ENCODE results near the gene NLRP13.

Gene NLRP13

DNA sequence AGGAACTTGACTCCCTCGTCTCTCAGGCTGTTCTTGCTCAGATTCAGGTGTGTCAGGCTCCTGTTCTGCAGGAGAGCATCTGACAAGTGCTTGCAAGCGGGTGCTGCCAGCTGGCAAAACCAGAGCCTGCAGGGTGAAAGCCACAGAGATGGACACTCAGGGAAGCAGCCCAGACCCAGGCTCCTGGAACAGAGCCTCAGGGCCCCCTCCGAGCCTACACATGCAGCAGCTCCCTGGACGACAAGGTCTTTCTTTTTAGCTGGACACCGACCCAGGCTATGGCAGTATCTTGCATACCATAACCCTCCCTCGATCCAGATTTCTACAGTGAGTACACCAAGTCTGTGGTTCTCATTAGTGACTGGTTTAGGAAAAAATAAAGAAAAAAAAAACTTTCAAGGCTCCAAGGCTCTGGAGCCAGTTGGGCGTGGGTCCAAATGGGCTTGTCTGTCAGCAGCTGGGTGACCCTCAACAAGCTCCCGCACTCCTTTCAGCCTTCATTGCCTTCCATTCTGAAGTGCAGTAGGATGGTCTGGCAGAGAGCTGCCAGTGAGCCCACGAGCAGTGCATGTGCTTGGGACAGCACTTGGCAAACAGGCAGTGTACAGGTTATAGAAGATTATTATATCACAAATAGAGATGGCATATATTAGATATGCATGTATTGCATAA is 29.9 kb downstream of the NLRP13 start:
- TF ChIP-seq CEBPB (IDR thresholded peaks at IDR 0.05): no peak
- TF ChIP-seq RAD21 (IDR thresholded peaks at IDR 0.05; ENCODE audit: low read depth): no peak
- TF ChIP-seq TCF12 (IDR thresholded peaks at IDR 0.05; ENCODE audit: low read depth): no peak
- no peak for TF ChIP-seq TAF1 (IDR thresholded peaks at IDR 0.05; ENCODE audit: low read depth)
- TF ChIP-seq, protein P1, sequence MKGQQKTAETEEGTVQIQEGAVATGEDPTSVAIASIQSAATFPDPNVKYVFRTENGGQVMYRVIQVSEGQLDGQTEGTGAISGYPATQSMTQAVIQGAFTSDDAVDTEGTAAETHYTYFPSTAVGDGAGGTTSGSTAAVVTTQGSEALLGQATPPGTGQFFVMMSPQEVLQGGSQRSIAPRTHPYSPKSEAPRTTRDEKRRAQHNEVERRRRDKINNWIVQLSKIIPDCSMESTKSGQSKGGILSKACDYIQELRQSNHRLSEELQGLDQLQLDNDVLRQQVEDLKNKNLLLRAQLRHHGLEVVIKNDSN (IDR thresholded peaks at IDR 0.05): no peak

DNA sequence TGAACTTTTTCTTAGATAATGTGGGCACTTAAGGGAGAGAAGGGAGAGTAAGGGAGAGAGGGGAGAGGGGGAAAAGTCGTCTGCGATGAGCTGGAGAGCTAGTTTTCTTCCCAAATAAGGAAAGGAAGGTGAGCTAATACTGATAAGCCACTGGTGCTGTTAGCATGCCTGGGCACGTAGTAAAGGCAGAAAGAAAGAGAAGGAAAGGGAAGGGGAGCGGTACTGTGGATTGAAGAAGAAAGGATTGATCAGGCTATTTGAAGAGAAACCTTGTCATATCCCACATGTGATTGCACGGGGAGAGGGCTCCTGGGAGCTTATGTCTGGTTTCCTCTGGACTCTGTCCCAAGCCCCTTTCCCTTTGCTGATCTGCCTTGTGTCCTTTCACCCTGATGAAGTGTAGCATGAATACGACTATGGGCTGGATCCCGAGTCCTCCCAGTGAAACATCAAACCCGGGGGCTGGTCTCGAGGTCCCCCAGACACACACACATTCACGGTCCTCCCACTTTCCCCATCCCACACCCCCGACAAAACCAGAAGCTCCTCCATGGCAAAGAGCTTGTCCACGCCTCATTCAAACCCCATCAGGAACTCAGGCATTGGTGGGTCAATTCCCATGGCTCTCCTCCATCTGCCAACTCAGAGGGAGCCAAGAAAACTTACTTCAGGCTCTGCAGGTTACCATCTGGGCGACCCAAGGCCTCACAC is 30.6 kb downstream of the NLRP13 start:
- no peak for TF ChIP-seq EP300 (IDR thresholded peaks at IDR 0.05; ENCODE audit: borderline replicate concordance)
- TF ChIP-seq, protein P1 (IDR thresholded peaks at IDR 0.05): no peak
- no peak for TF ChIP-seq TAF1 (IDR thresholded peaks at IDR 0.05; ENCODE audit: low read depth)
- no peak for TF ChIP-seq EGR1 (IDR thresholded peaks at IDR 0.05)
- TF ChIP-seq TEAD4 (IDR thresholded peaks at IDR 0.05): no peak
- TF ChIP-seq NFIC (IDR thresholded peaks at IDR 0.05): no peak
- TF ChIP-seq, protein P2, sequence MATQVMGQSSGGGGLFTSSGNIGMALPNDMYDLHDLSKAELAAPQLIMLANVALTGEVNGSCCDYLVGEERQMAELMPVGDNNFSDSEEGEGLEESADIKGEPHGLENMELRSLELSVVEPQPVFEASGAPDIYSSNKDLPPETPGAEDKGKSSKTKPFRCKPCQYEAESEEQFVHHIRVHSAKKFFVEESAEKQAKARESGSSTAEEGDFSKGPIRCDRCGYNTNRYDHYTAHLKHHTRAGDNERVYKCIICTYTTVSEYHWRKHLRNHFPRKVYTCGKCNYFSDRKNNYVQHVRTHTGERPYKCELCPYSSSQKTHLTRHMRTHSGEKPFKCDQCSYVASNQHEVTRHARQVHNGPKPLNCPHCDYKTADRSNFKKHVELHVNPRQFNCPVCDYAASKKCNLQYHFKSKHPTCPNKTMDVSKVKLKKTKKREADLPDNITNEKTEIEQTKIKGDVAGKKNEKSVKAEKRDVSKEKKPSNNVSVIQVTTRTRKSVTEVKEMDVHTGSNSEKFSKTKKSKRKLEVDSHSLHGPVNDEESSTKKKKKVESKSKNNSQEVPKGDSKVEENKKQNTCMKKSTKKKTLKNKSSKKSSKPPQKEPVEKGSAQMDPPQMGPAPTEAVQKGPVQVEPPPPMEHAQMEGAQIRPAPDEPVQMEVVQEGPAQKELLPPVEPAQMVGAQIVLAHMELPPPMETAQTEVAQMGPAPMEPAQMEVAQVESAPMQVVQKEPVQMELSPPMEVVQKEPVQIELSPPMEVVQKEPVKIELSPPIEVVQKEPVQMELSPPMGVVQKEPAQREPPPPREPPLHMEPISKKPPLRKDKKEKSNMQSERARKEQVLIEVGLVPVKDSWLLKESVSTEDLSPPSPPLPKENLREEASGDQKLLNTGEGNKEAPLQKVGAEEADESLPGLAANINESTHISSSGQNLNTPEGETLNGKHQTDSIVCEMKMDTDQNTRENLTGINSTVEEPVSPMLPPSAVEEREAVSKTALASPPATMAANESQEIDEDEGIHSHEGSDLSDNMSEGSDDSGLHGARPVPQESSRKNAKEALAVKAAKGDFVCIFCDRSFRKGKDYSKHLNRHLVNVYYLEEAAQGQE (IDR thresholded peaks at IDR 0.05; ENCODE audit: low read depth): no peak
- TF ChIP-seq FOXM1 (IDR thresholded peaks at IDR 0.05; ENCODE audit: borderline replicate concordance, low read depth): no peak
- TF ChIP-seq TCF12 (IDR thresholded peaks at IDR 0.05; ENCODE audit: low read depth): no peak
- TF ChIP-seq YY1 (IDR thresholded peaks at IDR 0.05; ENCODE audit: low read depth): no peak
- TF ChIP-seq, protein P3, sequence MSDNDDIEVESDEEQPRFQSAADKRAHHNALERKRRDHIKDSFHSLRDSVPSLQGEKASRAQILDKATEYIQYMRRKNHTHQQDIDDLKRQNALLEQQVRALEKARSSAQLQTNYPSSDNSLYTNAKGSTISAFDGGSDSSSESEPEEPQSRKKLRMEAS (IDR thresholded peaks at IDR 0.05): no peak
- no peak for TF ChIP-seq RAD21 (IDR thresholded peaks at IDR 0.05; ENCODE audit: low read depth)

DNA sequence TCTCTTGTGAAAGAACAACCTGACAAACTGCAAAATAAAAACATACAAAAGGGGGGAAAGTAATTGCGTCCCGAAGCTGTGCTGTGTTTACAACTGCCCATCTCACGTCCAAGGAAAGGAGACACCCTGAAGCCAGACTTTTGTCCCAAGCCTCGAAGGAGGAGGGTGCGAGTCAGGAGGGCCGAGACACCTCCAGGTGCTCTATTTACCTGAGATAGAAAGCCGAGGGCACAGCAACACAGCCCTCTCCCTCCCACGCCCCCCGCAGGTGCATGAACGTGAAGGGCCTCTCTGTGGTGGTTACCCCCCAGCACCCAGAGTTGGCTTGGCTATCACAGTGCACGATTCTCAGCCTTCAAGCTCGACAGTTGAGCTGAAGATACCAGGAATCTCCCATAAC is 33.2 kb downstream of the NLRP13 start:
- TF ChIP-seq CREB1 (IDR thresholded peaks at IDR 0.05; ENCODE audit: low read depth): no peak
- TF ChIP-seq RAD21 (IDR thresholded peaks at IDR 0.05; ENCODE audit: low read depth): no peak
- TF ChIP-seq, protein P2 (IDR thresholded peaks at IDR 0.05; ENCODE audit: low read depth): no peak
- TF ChIP-seq EGR1 (IDR thresholded peaks at IDR 0.05): no peak
- TF ChIP-seq TEAD4 (IDR thresholded peaks at IDR 0.05): no peak
- no peak for TF ChIP-seq EP300 (IDR thresholded peaks at IDR 0.05; ENCODE audit: borderline replicate concordance)
- TF ChIP-seq, protein P3 (IDR thresholded peaks at IDR 0.05): no peak
- TF ChIP-seq ZBTB7A (IDR thresholded peaks at IDR 0.05; ENCODE audit: low read depth): no peak
- TF ChIP-seq TAF1 (IDR thresholded peaks at IDR 0.05; ENCODE audit: low read depth): no peak
- no peak for TF ChIP-seq TCF12 (IDR thresholded peaks at IDR 0.05; ENCODE audit: low read depth)
- no peak for TF ChIP-seq NFIC (IDR thresholded peaks at IDR 0.05)
- TF ChIP-seq YY1 (IDR thresholded peaks at IDR 0.05; ENCODE audit: low read depth): no peak
- TF ChIP-seq, protein P1 (IDR thresholded peaks at IDR 0.05): no peak
- TF ChIP-seq CEBPB (IDR thresholded peaks at IDR 0.05): no peak
- no peak for TF ChIP-seq FOXM1 (IDR thresholded peaks at IDR 0.05; ENCODE audit: borderline replicate concordance, low read depth)

DNA sequence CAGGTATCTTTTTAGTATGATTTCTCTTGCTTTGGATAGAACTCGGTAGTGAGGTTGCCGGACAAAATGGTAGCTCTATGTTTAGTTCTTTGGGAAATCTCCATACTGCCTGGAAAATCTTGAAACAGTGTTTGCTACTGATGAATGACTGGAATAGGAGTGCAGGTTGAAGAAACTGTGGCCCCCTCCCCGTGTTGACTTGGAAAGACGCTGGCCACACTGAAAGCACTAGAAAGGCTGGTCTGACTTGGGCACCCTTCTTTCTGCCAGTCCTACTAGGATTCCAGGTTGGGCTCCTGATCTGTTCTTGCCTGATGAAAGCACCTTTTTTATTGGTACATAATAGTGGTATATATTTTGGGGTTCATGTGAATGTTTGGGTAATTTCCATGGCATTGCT is 49.5 kb downstream of the NLRP13 start:
- TF ChIP-seq CREB1 (IDR thresholded peaks at IDR 0.05; ENCODE audit: low read depth): no peak
- TF ChIP-seq TAF1 (IDR thresholded peaks at IDR 0.05; ENCODE audit: low read depth): no peak
- TF ChIP-seq TEAD4 (IDR thresholded peaks at IDR 0.05): no peak
- TF ChIP-seq ZBTB7A (IDR thresholded peaks at IDR 0.05; ENCODE audit: low read depth): no peak
- TF ChIP-seq EP300 (IDR thresholded peaks at IDR 0.05; ENCODE audit: borderline replicate concordance): no peak
- no peak for TF ChIP-seq EGR1 (IDR thresholded peaks at IDR 0.05)
- TF ChIP-seq, protein P2 (IDR thresholded peaks at IDR 0.05; ENCODE audit: low read depth): no peak
- TF ChIP-seq NFIC (IDR thresholded peaks at IDR 0.05): no peak
- TF ChIP-seq, protein P3 (IDR thresholded peaks at IDR 0.05): no peak
- no peak for TF ChIP-seq YY1 (IDR thresholded peaks at IDR 0.05; ENCODE audit: low read depth)
- TF ChIP-seq, protein P1 (IDR thresholded peaks at IDR 0.05): no peak
- TF ChIP-seq CEBPB (IDR thresholded peaks at IDR 0.05): no peak
- TF ChIP-seq FOXM1 (IDR thresholded peaks at IDR 0.05; ENCODE audit: borderline replicate concordance, low read depth): no peak
- no peak for TF ChIP-seq TCF12 (IDR thresholded peaks at IDR 0.05; ENCODE audit: low read depth)
- TF ChIP-seq RAD21 (IDR thresholded peaks at IDR 0.05; ENCODE audit: low read depth): no peak
